A549 (cell line): ENCODE results near the gene KCNQ1OT1. TPM values are rescaled to one million over a fixed set of nuclear protein-coding genes. Genes with fewer than 3 reads are reported as not detected.

ENCODE experiments used
- ATAC-seq, 2 experiments: fragments of 200-7000 bp in 1 of 2; fragments of >200 bp in 1 of 2; cut with Nextera tagmentation in 1 of 2; cut with Tn5 transposase in 1 of 2; 3 replicates each; pipeline versions ENCODE4 v1.8.0 to v1.9.1; 2018 to 2020; ENCODE audit warnings: mild to moderate bottlenecking in 1 of 2, moderate library complexity in 1 of 2
- CTCF ChIA-PET: fragments of 300-600 bp; sonication (Branson Sonifier 250); formaldehyde crosslinking; extraction: SDS; loops from one replicate; lab custom pipeline; 2021; ENCODE audit warnings: antibody characterized with exemption, inconsistent platforms; lab: Yijun Ruan, JAX
- POLR2A ChIA-PET: fragments of 350-600 bp; formaldehyde crosslinking; extraction: SDS; loops from one replicate; lab custom pipeline; 2021; ENCODE audit warnings: antibody characterized with exemption, inconsistent platforms; lab: Yijun Ruan, JAX
- DNase-seq, 2 experiments: peaks; one replicate each; pipeline versions ENCODE4 v3.0.0 to v3.0.0-alpha.2; 2011 to 2016; ENCODE audit warnings: low read depth in 1 of 2, low spot score in 1 of 2
- FAIRE-seq: peaks from 2 replicates; lab custom pipeline; 2011; peaks lifted over from hg19 to GRCh38; lab: Jason Lieb, UNC
- H3K27ac ChIP-seq, 2 experiments: fragments of >200 bp; sonication (Bioruptor Twin); formaldehyde crosslinking; 3 replicates each; pipeline ENCODE4 v1.5.1; 2016 to 2017
- H3K4me1 ChIP-seq: fragments of >200 bp; sonication (Bioruptor Twin); formaldehyde crosslinking; 3 replicates; pipeline ENCODE4 v1.6.1; 2016
- H3K4me2 ChIP-seq: fragments of >200 bp; sonication (Bioruptor Twin); formaldehyde crosslinking; 3 replicates; pipeline ENCODE4 v1.6.1; 2016
- H3K4me3 ChIP-seq: fragments of >200 bp; sonication (Bioruptor Twin); formaldehyde crosslinking; 3 replicates; pipeline ENCODE4 v1.5.1; 2016
- H3K9me3 ChIP-seq: fragments of >200 bp; sonication (Bioruptor Twin); formaldehyde crosslinking; 3 replicates; pipeline ENCODE4 v1.6.1; 2016
- BHLHE40 ChIP-seq: IDR thresholded peaks from 2 replicates; pipeline ENCODE4 v1.6.1; 2012; ENCODE audit warnings: low read depth, low read length, inconsistent platforms
- CBX8 ChIP-seq: fragments of 200-600 bp; sonication (generic); IDR thresholded peaks from 2 replicates; pipeline ENCODE4 v1.6.1; 2016
- CEBPB ChIP-seq, 2 experiments: fragments of >200 bp in 1 of 2; sonication (Bioruptor Twin) in 1 of 2; formaldehyde crosslinking in 1 of 2; IDR thresholded peaks; 2 replicates each; pipeline ENCODE4 v1.6.1; 2012 to 2016
- CTCF ChIP-seq: fragments of >200 bp; sonication (Bioruptor Twin); formaldehyde crosslinking; IDR thresholded peaks from 3 replicates; pipeline ENCODE4 v1.5.1; 2016
- EP300 ChIP-seq, 2 experiments: fragments of >200 bp; sonication (Bioruptor Twin); formaldehyde crosslinking; IDR thresholded peaks; 2 replicates in 1 of 2; 3 replicates in 1 of 2; pipeline ENCODE4 v1.6.1; 2016 to 2017
- FOSB ChIP-seq: fragments of 250-450 bp; sonication (Bioruptor Pico); IDR thresholded peaks from 2 replicates; pipeline ENCODE4 v1.5.0; 2020; ENCODE audit warnings: mild to moderate bottlenecking, moderate library complexity
- HES2 ChIP-seq: fragments of >200 bp; sonication (Bioruptor Twin); formaldehyde crosslinking; IDR thresholded peaks from 2 replicates; pipeline ENCODE4 v1.6.1; 2016
- KDM1A ChIP-seq: fragments of 200-600 bp; sonication (generic); IDR thresholded peaks from 2 replicates; pipeline ENCODE4 v1.6.1; 2016; ENCODE audit warnings: low read depth, mild to moderate bottlenecking
- MYC ChIP-seq: IDR thresholded peaks from 2 replicates; pipeline ENCODE4 v1.6.1; 2012; ENCODE audit warnings: mild to moderate bottlenecking, inconsistent platforms, low read length, improper control_type of control experiment, borderline replicate concordance
- NFE2L2 ChIP-seq: fragments of 150-350 bp; conservative IDR thresholded peaks from 2 replicates; pipeline ENCODE4 v1.6.1; 2014; ENCODE audit warnings: low read length
- NR3C1 ChIP-seq: fragments of >200 bp; sonication (Bioruptor Twin); formaldehyde crosslinking; IDR thresholded peaks from 3 replicates; pipeline ENCODE4 v1.6.1; 2017
- POLR2A ChIP-seq: IDR thresholded peaks from 2 replicates; pipeline ENCODE4 v1.6.1; 2012; ENCODE audit warnings: mild to moderate bottlenecking, low read length
- RAD21 ChIP-seq, 2 experiments: fragments of >200 bp in 1 of 2; sonication (Bioruptor Twin) in 1 of 2; formaldehyde crosslinking in 1 of 2; IDR thresholded peaks in 1 of 2; conservative IDR thresholded peaks in 1 of 2; 2 replicates in 1 of 2; 3 replicates in 1 of 2; pipeline ENCODE4 v1.6.1; 2012 to 2018; ENCODE audit warnings: inconsistent platforms in 1 of 2
- REST ChIP-seq: fragments of 200-600 bp; sonication (generic); IDR thresholded peaks from 2 replicates; pipeline ENCODE4 v1.6.1; 2016; ENCODE audit warnings: antibody characterized with exemption, mild to moderate bottlenecking, moderate library complexity
- TFCP2L1 ChIP-seq: fragments of 250-450 bp; sonication (Bioruptor Pico); IDR thresholded peaks from 2 replicates; pipeline ENCODE4 v1.5.0; 2021; ENCODE audit warnings: mild to moderate bottlenecking
- USF2 ChIP-seq: fragments of 450-650 bp; IDR thresholded peaks from 2 replicates; pipeline ENCODE4 v1.6.1; 2014; ENCODE audit warnings: antibody characterized with exemption
- ZC3H11A ChIP-seq: fragments of 450-650 bp; IDR thresholded peaks from 2 replicates; pipeline ENCODE4 v1.6.1; 2014; ENCODE audit warnings: antibody characterized with exemption, mild to moderate bottlenecking
- ZFP36 ChIP-seq: fragments of 450-650 bp; IDR thresholded peaks from 2 replicates; pipeline ENCODE4 v1.6.1; 2014; ENCODE audit warnings: borderline replicate concordance; ENCODE audit not compliant: partially characterized antibody
- WGBS: methylation state at CpG from one replicate; pipeline ENCODE4 v1.1.6; 2017; ENCODE audit errors: missing lambda C conversion rate; 5-methylcytosine and 5-hydroxymethylcytosine counted together
- polyA plus RNA-seq, 4 experiments: library from polyadenylated mRNA; depleted of rRNA in 3 of 4; stranded (reverse); fragments of >200 nt; fragmentation: RNase III in 1 of 4; extraction: RNeasy Plus Mini Kit Qiagen cat#74134 plus additional on column Dnase treatment in 1 of 4; gene quantifications; 2 replicates in 3 of 4; 3 replicates in 1 of 4; pipeline ENCODE4 v1.2.3, GENCODE V29; 2011 to 2017

Gene KCNQ1OT1
- polyA plus RNA-seq, 2 of the 4 experiments (the other 2 are of a cell fraction) = 0.03 to 0.13 TPM

- ATAC-seq = no peak
- no peaks in the 10 kb centered on the region for H3K4me1 ChIP-seq
- no peaks in the 10 kb centered on the region; the same call in 2 of the 3 replicates for H3K9me3 ChIP-seq
- H3K4me3 ChIP-seq = no peak overlapping the region
- DNase-seq = no peak
- TF ChIP-seq HES2 (no peak), EP300 (IDR thresholded peaks at IDR 0.05) (no peak), NR3C1 (no peak), KDM1A (no peak), NFE2L2 (no peak), CBX8 (no peak)
- TF ChIP-seq, all 56 proteins: peak for 0
- no peak overlapping the region for H3K27ac ChIP-seq
- 60% methylated on average over 1 of the region's 1 CpG for WGBS
- FAIRE-seq = no peak
- POLR2A ChIA-PET = no interaction called here
- H3K4me2 ChIP-seq = no peak overlapping the region
- CTCF ChIA-PET = no interaction called here
These were observed 29.2 kb downstream of the KCNQ1OT1 start for GRCh38 chr11:2670541-2671100.

GRCh38 chr11:2669634-2670469 lies 29.9 kb downstream of the KCNQ1OT1 start:
- TF ChIP-seq RAD21 (conservative IDR thresholded peaks at IDR 0.05 in 1 of 2, IDR thresholded peaks at IDR 0.05 in 1 of 2) (no peak), CEBPB (IDR thresholded peaks at IDR 0.05) (no peak), ZFP36 (no peak), USF2 (no peak), BHLHE40 (no peak), POLR2A (no peak), CTCF (no peak), FOSB (CRISPR knock-in tag) (no peak), MYC (no peak), ZC3H11A (no peak), TFCP2L1 (CRISPR knock-in tag) (no peak), REST (no peak)
- no peak overlapping the region for H3K4me2 ChIP-seq
- H3K27ac ChIP-seq = no peak overlapping the region
- no peaks in the 10 kb centered on the region for H3K4me1 ChIP-seq
- ChIA-PET CTCF (no interaction called here), POLR2A (no interaction called here)
- FAIRE-seq = no peak
- WGBS = 88% methylated on average over 8 of the region's 8 CpGs
- H3K9me3 ChIP-seq = peaks cover 4% of the 10 kb centered on the region; the same call in 2 of the 3 replicates
- DNase-seq = no peak
- H3K4me3 ChIP-seq = no peak overlapping the region
- no peak for ATAC-seq
